GM06990 (cell line): ENCODE data around the gene MON2.

Experiments
- DNase-seq: peaks from one replicate; pipeline ENCODE4 v3.0.0-alpha.2; 2011; ENCODE audit not compliant: insufficient read length; ENCODE audit errors: extremely low read depth
- H3K27me3 ChIP-seq: replicated peaks from 2 replicates; pipeline ENCODE4 v1.6.0; 2011; ENCODE audit warnings: low read length; ENCODE audit not compliant: control insufficient read depth, insufficient read depth
- H3K36me3 ChIP-seq: 2 replicates; pipeline ENCODE4 v1.5.1; 2011; ENCODE audit warnings: low read length; ENCODE audit not compliant: control insufficient read depth, insufficient read depth
- H3K4me3 ChIP-seq: replicated peaks from 2 replicates; pipeline ENCODE4 v1.5.1; 2011; ENCODE audit warnings: low read depth, mild to moderate bottlenecking, control low read depth, low read length
- TF ChIP-seq, protein P1 (sequence below): IDR thresholded peaks from 2 replicates; pipeline ENCODE4 v1.5.1; 2011; ENCODE audit warnings: low read length, control low read depth, mild to moderate bottlenecking, inconsistent platforms; ENCODE audit not compliant: insufficient read depth, poor library complexity, severe bottlenecking

MON2 gene

GRCh38 chr12:62649412-62650138, 182.9 kb downstream of the MON2 start:
- Histone ChIP-seq H3K27me3 (no peaks in the 10 kb centered on the region), H3K36me3 (no peaks in the 10 kb centered on the region), H3K4me3 (no peak overlapping the region)
- no peak for DNase-seq
- TF ChIP-seq, protein P1, sequence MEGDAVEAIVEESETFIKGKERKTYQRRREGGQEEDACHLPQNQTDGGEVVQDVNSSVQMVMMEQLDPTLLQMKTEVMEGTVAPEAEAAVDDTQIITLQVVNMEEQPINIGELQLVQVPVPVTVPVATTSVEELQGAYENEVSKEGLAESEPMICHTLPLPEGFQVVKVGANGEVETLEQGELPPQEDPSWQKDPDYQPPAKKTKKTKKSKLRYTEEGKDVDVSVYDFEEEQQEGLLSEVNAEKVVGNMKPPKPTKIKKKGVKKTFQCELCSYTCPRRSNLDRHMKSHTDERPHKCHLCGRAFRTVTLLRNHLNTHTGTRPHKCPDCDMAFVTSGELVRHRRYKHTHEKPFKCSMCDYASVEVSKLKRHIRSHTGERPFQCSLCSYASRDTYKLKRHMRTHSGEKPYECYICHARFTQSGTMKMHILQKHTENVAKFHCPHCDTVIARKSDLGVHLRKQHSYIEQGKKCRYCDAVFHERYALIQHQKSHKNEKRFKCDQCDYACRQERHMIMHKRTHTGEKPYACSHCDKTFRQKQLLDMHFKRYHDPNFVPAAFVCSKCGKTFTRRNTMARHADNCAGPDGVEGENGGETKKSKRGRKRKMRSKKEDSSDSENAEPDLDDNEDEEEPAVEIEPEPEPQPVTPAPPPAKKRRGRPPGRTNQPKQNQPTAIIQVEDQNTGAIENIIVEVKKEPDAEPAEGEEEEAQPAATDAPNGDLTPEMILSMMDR: no peak
